ENCODE results near the gene NKPD1.

NKPD1 gene

GRCh38 chr19:45175515-45176345 lies 14.9 kb upstream of the NKPD1 start:
- H3K36me3 ChIP-seq (ENCODE audit: low read depth), result no peaks in the 10 kb centered on the region
- no peaks in the 10 kb centered on the region for H3K9me3 ChIP-seq (ENCODE audit: severe bottlenecking)
- H3K4me3 ChIP-seq (ENCODE audit: severe bottlenecking), result no peak overlapping the region
- H3K27ac ChIP-seq (ENCODE audit: poor library complexity, severe bottlenecking), result peak overlapping the region; percentile 67
- no peaks in the 10 kb centered on the region for H3K27me3 ChIP-seq (ENCODE audit: insufficient read depth, poor library complexity, severe bottlenecking)
- no peak for TF ChIP-seq CTCF (IDR thresholded peaks at IDR 0.05; ENCODE audit: poor library complexity, severe bottlenecking)
- peaks cover 3% of the 10 kb centered on the region for H3K4me1 ChIP-seq (ENCODE audit: insufficient read depth, poor library complexity, severe bottlenecking)
- ATAC-seq (ENCODE audit: low read depth), result no peak
- no peak for DNase-seq (ENCODE audit: low spot score)

- no peak for ATAC-seq (ENCODE audit: low read depth)
- no peak overlapping the region for H3K27ac ChIP-seq (ENCODE audit: poor library complexity, severe bottlenecking)
- peaks cover 3% of the 10 kb centered on the region for H3K4me1 ChIP-seq (ENCODE audit: insufficient read depth, poor library complexity, severe bottlenecking)
- no peaks in the 10 kb centered on the region for H3K36me3 ChIP-seq (ENCODE audit: low read depth)
- no peak overlapping the region for H3K4me3 ChIP-seq (ENCODE audit: severe bottlenecking)
- TF ChIP-seq CTCF (IDR thresholded peaks at IDR 0.05; ENCODE audit: poor library complexity, severe bottlenecking), result no peak
- no peaks in the 10 kb centered on the region for H3K9me3 ChIP-seq (ENCODE audit: severe bottlenecking)
- DNase-seq (ENCODE audit: low spot score), result no peak
- H3K27me3 ChIP-seq (ENCODE audit: insufficient read depth, poor library complexity, severe bottlenecking), result no peaks in the 10 kb centered on the region
Observed at GRCh38 chr19:45173816-45174215, 13.0 kb upstream of the NKPD1 start.

GRCh38 chr19:45172611-45173208 lies 11.9 kb upstream of the NKPD1 start:
- Histone ChIP-seq H3K27ac (ENCODE audit: poor library complexity, severe bottlenecking) (no peak overlapping the region), H3K36me3 (ENCODE audit: low read depth) (no peaks in the 10 kb centered on the region), H3K9me3 (ENCODE audit: severe bottlenecking) (no peaks in the 10 kb centered on the region), H3K4me1 (ENCODE audit: insufficient read depth, poor library complexity, severe bottlenecking) (peaks cover 3% of the 10 kb centered on the region), H3K27me3 (ENCODE audit: insufficient read depth, poor library complexity, severe bottlenecking) (no peaks in the 10 kb centered on the region), H3K4me3 (ENCODE audit: severe bottlenecking) (no peak overlapping the region)
- no peak for ATAC-seq (ENCODE audit: low read depth)
- TF ChIP-seq CTCF (IDR thresholded peaks at IDR 0.05; ENCODE audit: poor library complexity, severe bottlenecking), result no peak
- DNase-seq (ENCODE audit: low spot score), result peak; percentile 52

GRCh38 chr19:45172173-45172572 lies 11.4 kb upstream of the NKPD1 start:
- Histone ChIP-seq H3K36me3 (ENCODE audit: low read depth) (no peaks in the 10 kb centered on the region), H3K27me3 (ENCODE audit: insufficient read depth, poor library complexity, severe bottlenecking) (no peaks in the 10 kb centered on the region), H3K4me3 (ENCODE audit: severe bottlenecking) (no peak overlapping the region), H3K4me1 (ENCODE audit: insufficient read depth, poor library complexity, severe bottlenecking) (no peaks in the 10 kb centered on the region), H3K27ac (ENCODE audit: poor library complexity, severe bottlenecking) (no peak overlapping the region), H3K9me3 (ENCODE audit: severe bottlenecking) (no peaks in the 10 kb centered on the region)
- ATAC-seq (ENCODE audit: low read depth), result no peak
- DNase-seq (ENCODE audit: low spot score), result no peak
- TF ChIP-seq CTCF (IDR thresholded peaks at IDR 0.05; ENCODE audit: poor library complexity, severe bottlenecking), result no peak

- Histone ChIP-seq H3K4me1 (ENCODE audit: insufficient read depth, poor library complexity, severe bottlenecking) (no peaks in the 10 kb centered on the region), H3K9me3 (ENCODE audit: severe bottlenecking) (no peaks in the 10 kb centered on the region), H3K27ac (ENCODE audit: poor library complexity, severe bottlenecking) (no peak overlapping the region), H3K4me3 (ENCODE audit: severe bottlenecking) (no peak overlapping the region), H3K36me3 (ENCODE audit: low read depth) (no peaks in the 10 kb centered on the region), H3K27me3 (ENCODE audit: insufficient read depth, poor library complexity, severe bottlenecking) (no peaks in the 10 kb centered on the region)
- ATAC-seq (ENCODE audit: low read depth) (no peak), DNase-seq (ENCODE audit: low spot score) (no peak)
- no peak for TF ChIP-seq CTCF (IDR thresholded peaks at IDR 0.05; ENCODE audit: poor library complexity, severe bottlenecking)
Observed at GRCh38 chr19:45171211-45171623, 10.4 kb upstream of the NKPD1 start.

Data from RWPE2 (cell line).